Activated CD4-positive, CD25-positive, alpha-beta regulatory T cell treated with anti-CD3 and anti-CD28 coated beads, Interleukin-2, amount 50 U/mL, for 72 hours (primary cell): ENCODE results near the gene LEPR.
"Not testable (repeated sequence)": the region's sequence is repeated elsewhere in the genome, so short reads cannot be mapped to it uniquely, and the experiment has no call there.

ENCODE experiments used
- DNase-seq: peaks from one replicate; pipeline ENCODE4 v3.0.0; 2021

LEPR gene

GRCh38 chr1:65441464-65441863 lies 21.0 kb downstream of the LEPR start:
- no peak for DNase-seq

GRCh38 chr1:65442442-65442841 lies 22.0 kb downstream of the LEPR start:
- DNase-seq = no peak

DNA sequence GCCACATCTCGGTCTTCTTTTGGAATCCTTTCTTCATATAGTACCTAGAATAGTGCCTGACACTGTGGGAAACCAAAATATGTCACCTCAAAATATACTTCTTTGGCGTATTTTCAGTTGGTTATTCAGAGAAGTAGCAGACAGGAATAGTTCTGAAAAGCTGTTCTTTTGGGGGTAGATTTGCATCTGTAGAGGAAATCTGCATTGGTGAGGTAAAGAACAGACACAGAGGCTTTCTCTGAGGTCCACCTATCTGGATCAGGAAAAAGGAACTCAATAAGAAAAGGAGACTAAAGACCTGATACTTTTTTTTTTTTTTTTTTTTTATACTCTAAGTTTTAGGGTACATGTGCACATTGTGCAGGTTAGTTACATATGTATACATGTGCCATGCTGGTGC lies 23.2 kb downstream of the LEPR start:
- DNase-seq = no peak

DNA sequence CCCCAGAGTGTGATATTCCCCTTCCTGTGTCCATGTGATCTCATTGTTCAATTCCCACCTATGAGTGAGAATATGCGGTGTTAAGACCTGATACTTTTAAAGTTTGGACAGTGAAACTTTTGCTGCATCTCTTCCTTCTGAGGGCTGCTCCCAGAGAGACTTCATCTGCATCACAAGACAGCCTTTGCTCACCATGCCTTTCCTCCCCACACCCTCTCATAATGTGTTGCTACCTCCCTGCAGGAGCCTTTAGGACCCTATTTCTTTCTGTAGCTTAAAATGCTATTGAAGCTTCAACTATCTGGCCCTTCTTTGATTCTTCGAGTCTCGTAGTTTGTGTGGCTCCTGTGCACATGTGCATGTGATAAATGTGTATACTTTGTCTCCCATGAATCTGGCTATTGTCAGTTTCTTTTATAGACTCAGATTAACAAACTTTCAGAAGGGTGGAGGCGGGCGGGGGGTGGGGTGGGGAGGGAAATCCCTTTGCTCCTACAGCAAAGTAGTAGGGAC lies 23.7 kb downstream of the LEPR start:
- DNase-seq = no peak

DNA sequence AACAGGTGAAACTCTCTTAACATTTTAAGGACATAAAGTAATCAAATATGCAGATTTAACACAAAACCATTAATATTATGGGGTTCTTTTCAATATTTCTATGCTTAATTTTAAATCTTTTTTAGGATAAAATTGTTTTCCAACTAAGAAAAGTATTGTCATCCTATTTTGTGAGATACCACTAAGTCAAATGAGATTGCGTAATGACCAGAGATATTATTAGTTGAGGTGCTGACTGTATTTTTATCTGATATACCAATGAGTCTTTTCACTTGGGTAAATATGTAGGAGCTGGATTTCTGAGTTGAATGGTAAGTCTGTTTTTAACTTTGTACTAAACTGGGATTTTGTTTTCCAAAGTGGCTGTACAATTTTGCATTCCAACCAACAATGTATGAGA lies 25.4 kb downstream of the LEPR start:
- no peak for DNase-seq

- DNase-seq = no peak
These were observed 28.9 kb downstream of the LEPR start for GRCh38 chr1:65449214-65449823.

GRCh38 chr1:65455678-65456077 lies 35.2 kb downstream of the LEPR start:
- not testable (repeated sequence) for DNase-seq

DNA sequence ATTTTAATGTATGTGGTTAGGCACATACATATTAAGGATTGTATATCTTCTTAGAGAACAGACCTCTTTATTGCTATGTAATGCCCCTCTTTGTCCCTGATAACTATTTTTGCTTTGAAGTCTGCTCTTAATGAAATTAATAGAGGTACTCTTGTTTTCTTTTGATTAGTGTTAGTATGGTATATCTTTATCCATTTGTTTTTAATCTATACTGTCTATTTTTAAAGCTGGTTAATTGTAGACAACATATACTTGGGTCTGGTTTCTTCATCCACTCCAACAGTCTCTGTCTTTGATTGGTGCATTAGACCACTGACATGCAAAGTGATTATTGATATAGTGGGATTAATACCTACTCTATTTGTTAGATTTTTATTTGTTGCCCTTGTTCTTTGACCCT lies 36.0 kb downstream of the LEPR start:
- no peak for DNase-seq

DNA sequence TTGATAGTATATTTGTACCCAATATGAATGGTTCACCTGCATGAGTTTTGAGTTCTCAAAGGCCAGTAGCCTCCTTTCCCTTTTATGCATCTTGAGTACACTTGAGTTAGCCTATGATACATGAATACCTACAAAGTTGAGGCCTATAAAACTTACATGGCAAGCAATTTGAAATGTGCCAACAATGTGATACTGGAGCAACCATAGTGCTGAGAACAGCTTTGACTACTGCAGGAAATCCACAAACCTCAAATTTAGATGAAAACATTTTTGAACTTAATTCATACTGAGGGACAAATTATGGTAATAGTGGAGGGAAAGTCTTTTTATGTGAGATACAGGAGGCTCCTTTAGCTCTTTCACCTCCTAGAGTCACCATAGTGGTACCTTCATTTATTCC lies 37.4 kb downstream of the LEPR start:
- DNase-seq = no peak

- DNase-seq = no peak
These were observed 38.4 kb downstream of the LEPR start for GRCh38 chr1:65458730-65459396.

DNA sequence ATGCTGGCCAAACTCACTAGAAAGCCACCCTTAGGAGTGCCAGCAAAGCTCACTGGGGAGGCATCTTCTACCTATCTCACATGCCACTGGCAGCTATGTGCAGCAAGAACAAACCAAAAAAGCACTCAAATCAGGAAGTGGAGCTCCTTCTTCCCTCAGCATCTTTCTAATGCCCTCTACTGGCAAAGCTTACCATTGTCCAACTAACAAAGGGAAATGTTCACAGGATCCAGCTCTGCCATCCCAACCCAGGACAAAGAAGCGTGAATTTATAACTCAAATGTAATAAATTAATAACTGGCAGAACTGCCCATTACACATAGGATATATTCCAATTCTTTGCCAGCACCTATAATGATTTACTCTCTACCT lies 38.9 kb downstream of the LEPR start:
- no peak for DNase-seq

- not testable (repeated sequence) for DNase-seq
These were observed 45.4 kb downstream of the LEPR start for GRCh38 chr1:65465837-65466236.

DNA sequence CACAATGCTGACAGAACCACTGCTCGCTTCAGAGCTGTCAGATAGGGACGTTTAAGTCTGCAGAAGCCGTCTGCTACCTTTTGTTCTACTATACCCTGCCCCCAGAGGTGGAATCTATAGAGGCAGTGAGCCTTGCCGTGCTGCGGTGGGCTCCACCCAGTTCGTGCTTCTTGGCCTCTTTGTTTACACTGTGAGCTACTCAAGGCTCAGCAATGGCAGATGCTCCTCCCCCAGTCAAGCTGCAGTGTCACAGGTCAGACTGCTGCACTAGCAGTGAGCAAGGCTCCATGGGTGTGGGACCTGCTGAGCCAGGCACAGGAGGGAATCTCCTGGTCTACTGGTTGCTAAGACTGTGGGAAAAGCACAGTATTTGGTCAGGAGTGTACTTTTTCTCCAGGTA lies 47.1 kb downstream of the LEPR start:
- DNase-seq = no peak

- no peak for DNase-seq
These were observed 48.8 kb downstream of the LEPR start for GRCh38 chr1:65469126-65469888.

- no peak for DNase-seq
These were observed 49.4 kb downstream of the LEPR start for GRCh38 chr1:65469889-65470340.
